K562 (cell line): ENCODE results near the gene EML1. TPM values are rescaled to one million over a fixed set of nuclear protein-coding genes. Genes with fewer than 3 reads are reported as not detected.

Experiments
- ATAC-seq: fragments of 200-7000 bp; cut with Tn5 transposase; 3 replicates; pipeline ENCODE4 v1.9.1; 2020; ENCODE audit warnings: moderate library complexity
- BruUV-seq: library from RNA; stranded (reverse); fragments of 400-500 nt; replicated peaks from 2 replicates; lab custom pipeline; 2021; lab: Mats Ljungman, UMichigan
- CTCF ChIA-PET: fragments of 300-600 bp; formaldehyde crosslinking; extraction: SDS; loops from one replicate; lab custom pipeline; 2021; ENCODE audit warnings: low intra/inter-chr PET ratio; lab: Yijun Ruan, JAX
- POLR2A ChIA-PET: fragments of 300-600, 350-650 bp; sonication (Branson Sonifier 250); formaldehyde crosslinking; extraction: SDS; loops from one replicate; lab custom pipeline; 2021; ENCODE audit warnings: antibody characterized with exemption, inconsistent platforms; lab: Yijun Ruan, JAX
- DNase-seq, 4 experiments: peaks; one replicate each; pipeline versions ENCODE4 v3.0.0 to v3.0.0-alpha.2; 2011 to 2018; ENCODE audit warnings: low spot score in 3 of 4, mixed read lengths in 3 of 4; ENCODE audit errors: extremely low read depth in 1 of 4
- FAIRE-seq: peaks from 2 replicates; lab custom pipeline; 2011; peaks lifted over from hg19 to GRCh38; lab: Jason Lieb, UNC
- H2AFZ ChIP-seq: 2 replicates; pipeline ENCODE4 v1.6.0; 2011; ENCODE audit warnings: low read depth, low read length, control low read depth, inconsistent platforms
- H3K27ac ChIP-seq: fragments of 200-600 bp; 3 replicates; pipeline ENCODE4 v1.8.0; 2011; ENCODE audit warnings: low read depth, mild to moderate bottlenecking, control low read depth, inconsistent platforms, low read length, moderate library complexity, mixed read lengths; ENCODE audit errors: extremely low read depth
- H3K27me3 ChIP-seq, 2 experiments: fragments of 300-600 bp in 1 of 2; 2 replicates in 1 of 2; 3 replicates in 1 of 2; pipeline versions ENCODE4 v1.6.0 to v1.8.0; 2011; ENCODE audit warnings: inconsistent platforms in 2 of 2, low read length in 2 of 2, mild to moderate bottlenecking in 1 of 2, mixed read lengths in 1 of 2, moderate library complexity in 1 of 2; ENCODE audit not compliant: control insufficient read depth in 2 of 2, insufficient read depth in 2 of 2
- H3K36me3 ChIP-seq: fragments of 300-600 bp; 3 replicates; pipeline ENCODE4 v1.8.0; 2011; ENCODE audit warnings: mild to moderate bottlenecking, low read length, inconsistent platforms; ENCODE audit not compliant: control insufficient read depth, insufficient read depth
- H3K4me1 ChIP-seq, 2 experiments: fragments of 200-600 bp in 1 of 2; replicated peaks in 1 of 2; 2 replicates in 1 of 2; 3 replicates in 1 of 2; pipeline versions ENCODE4 v1.5.1 to v1.8.0; 2011; ENCODE audit warnings: inconsistent platforms in 2 of 2, low read length in 2 of 2, mild to moderate bottlenecking in 1 of 2, mixed read lengths in 1 of 2, moderate library complexity in 1 of 2; ENCODE audit not compliant: control insufficient read depth in 2 of 2, insufficient read depth in 2 of 2
- H3K4me2 ChIP-seq: 2 replicates; pipeline ENCODE4 v1.6.1; 2011; ENCODE audit warnings: low read length, control low read depth, inconsistent platforms, mixed read lengths; ENCODE audit not compliant: insufficient read depth
- H3K4me3 ChIP-seq: fragments of 200-600 bp; sonication (generic), shearing (Covaris generic); 2 replicates; pipeline ENCODE4 v1.5.1; 2016; ENCODE audit warnings: control low read depth, inconsistent platforms
- H3K79me2 ChIP-seq: fragments of 200-600 bp; 3 replicates; pipeline ENCODE4 v1.8.0; 2011; ENCODE audit warnings: low read length, inconsistent platforms; ENCODE audit not compliant: control insufficient read depth, insufficient read depth
- H3K9ac ChIP-seq, 2 experiments: 2 replicates each; pipeline versions ENCODE4 v1.6.0 to v1.6.1; 2011; ENCODE audit warnings: low read depth in 2 of 2, low read length in 2 of 2, control low read depth in 1 of 2, inconsistent platforms in 1 of 2, mild to moderate bottlenecking in 1 of 2, mixed read lengths in 1 of 2; ENCODE audit not compliant: insufficient read depth in 1 of 2
- H3K9me1 ChIP-seq: one replicate; pipeline ENCODE4 v1.6.0; 2011; ENCODE audit warnings: inconsistent platforms, mild to moderate bottlenecking, low read length, moderate library complexity; ENCODE audit not compliant: control insufficient read depth, insufficient read depth
- H3K9me3 ChIP-seq: replicated peaks from 2 replicates; pipeline ENCODE4 v1.5.1; 2011; ENCODE audit warnings: low read depth, low read length, inconsistent platforms; ENCODE audit not compliant: control insufficient read depth, insufficient read depth
- H4K20me1 ChIP-seq: replicated peaks from 2 replicates; pipeline ENCODE4 v1.6.1; 2011; ENCODE audit warnings: low read length, inconsistent platforms, mixed read lengths; ENCODE audit not compliant: control insufficient read depth, insufficient read depth
- ELK1 ChIP-seq: sonication (generic); formaldehyde crosslinking; IDR thresholded peaks from 2 replicates; pipeline ENCODE4 v1.8.1; 2022; ENCODE audit warnings: missing genetic modification reagents
- HMG20B ChIP-seq: fragments of 250-450 bp; sonication (Bioruptor Pico); IDR thresholded peaks from 2 replicates; pipeline ENCODE4 v1.5.0; 2021; ENCODE audit warnings: mild to moderate bottlenecking
- THAP12 ChIP-seq: fragments of 250-450 bp; sonication (Bioruptor Pico); IDR thresholded peaks from 2 replicates; pipeline ENCODE4 v1.9.0; 2021; ENCODE audit warnings: mild to moderate bottlenecking, inconsistent platforms
- ZNF766 ChIP-seq: fragments of 200-800 bp; sonication (Bioruptor generic); conservative IDR thresholded peaks from 2 replicates; pipeline ENCODE4 v1.6.1; 2016; ENCODE audit warnings: missing genetic modification characterization, missing compliant biosample characterization
- ZSCAN32 ChIP-seq: fragments of 450-650 bp; formaldehyde crosslinking; IDR thresholded peaks from 2 replicates; pipeline ENCODE4 v1.4.0; 2020; ENCODE audit warnings: mild to moderate bottlenecking, moderate library complexity
- WGBS: fragments of 100-300 bp; shearing (Covaris generic); methylation state at CpG from one replicate; pipeline ENCODE4 v1.1.6; 2016; ENCODE audit warnings: low coverage, mixed read lengths; ENCODE audit not compliant: insufficient coverage; ENCODE audit errors: missing lambda C conversion rate; 5-methylcytosine and 5-hydroxymethylcytosine counted together
- in situ Hi-C: fragments of 300-500 bp; cut with MboI; formaldehyde crosslinking; loops from 4 replicates; pipeline ENCODE4 v1.15.0; 2018; ENCODE audit warnings: inconsistent platforms, mixed read lengths
- intact Hi-C: fragments of 100-400 bp; cut with micrococcal nuclease; formaldehyde crosslinking; loops from 2 replicates; pipeline ENCODE4 v1.14.2; 2022
- polyA plus RNA-seq, 8 experiments: library from polyadenylated mRNA; depleted of rRNA in 4 of 8; stranded (reverse) in 5 of 8; unstranded in 3 of 8; fragments of >200 nt; fragmentation: Nextera tagmentation in 2 of 8; fragmentation: Illumina TruSeq in 1 of 8; extraction: Ambion mirVana in 2 of 8; extraction: Trizol in 1 of 8; gene quantifications; 2 replicates each; pipeline versions ENCODE4 v1.2.1 to v1.2.3, GENCODE V29; 2011 to 2014; ENCODE audit warnings: inconsistent platforms in 1 of 8, missing spikeins in 1 of 8
- total RNA-seq, 7 experiments: library from RNA; depleted of rRNA in 6 of 7; stranded (reverse); fragments of >200 nt in 6 of 7; fragmentation: Illumina TruSeq in 2 of 7; extraction: Trizol in 2 of 7; gene quantifications; 2 replicates each; pipeline versions ENCODE4 v1.2.1 to v1.2.3, GENCODE V29; 2011 to 2021; ENCODE audit warnings: low replicate concordance in 1 of 7

EML1 gene
- total and polyA plus RNA-seq, 9 of the 15 experiments (the other 6 are each of a cell fraction or from before 2014, with no cell fraction given), result 0.01 to 0.35 (median 0.07) TPM; not detected in 2

GRCh38 chr14:99980299-99980698, 187.1 kb downstream of the EML1 start:
- ATAC-seq (no peak), DNase-seq (no peak), FAIRE-seq (no peak)
- WGBS, result 69% methylated on average over 7 of the region's 7 CpGs
- H3K4me1 ChIP-seq, result peaks cover 2 to 7% of the 10 kb centered on the region in 2 experiments; a peak in 3 of 5 replicates
- H3K27ac ChIP-seq, result no peak overlapping the region
- intact Hi-C loops, result loop anchor here (5.0 to 10.0 kb wide), 2 partner anchors 87 to 395 kb away; partner anchors contain the start of genes EVL and WDR25
- no peaks in the 10 kb centered on the region for H3K36me3 ChIP-seq
- H3K79me2 ChIP-seq, result peaks cover 48% of the 10 kb centered on the region
- H3K9ac ChIP-seq, result peak overlapping the region in 1 of 2 experiments; percentile 45; a peak in 1 of 4 replicates
- no peak for TF ChIP-seq ELK1
- no peak for TF ChIP-seq HMG20B (CRISPR knock-in tag)
- TF ChIP-seq THAP12 (CRISPR knock-in tag), result no peak
- no peak for TF ChIP-seq ZNF766 (CRISPR knock-in tag)
- no peak for TF ChIP-seq ZSCAN32
- no TSS peak for BruUV-seq
- in situ Hi-C loops, result loop anchor here (10.0 kb wide), 1 partner anchor 135 kb away; no protein-coding TSS in a partner anchor
- H3K9me3 ChIP-seq, result no peaks in the 10 kb centered on the region
- H3K4me2 ChIP-seq, result no peak overlapping the region
- ChIA-PET POLR2A (no interaction called here), CTCF (no interaction called here)
- no peak overlapping the region for H3K4me3 ChIP-seq
- no peak overlapping the region for H2AFZ ChIP-seq
- no peaks in the 10 kb centered on the region for H3K27me3 ChIP-seq
- no peaks in the 10 kb centered on the region for H3K9me1 ChIP-seq
- no peaks in the 10 kb centered on the region for H4K20me1 ChIP-seq
